Omental fat pad (tissue), 4 donors: Measurements from ENCODE around the gene SUSD5. TPM values are rescaled to one million over a fixed set of nuclear protein-coding genes. Genes with fewer than 3 reads are reported as not detected.

ENCODE experiments used
- ATAC-seq: fragments of 150-250 bp; one replicate; pipeline ENCODE4 v1.9.1; 2016; ENCODE audit warnings: mild to moderate bottlenecking, moderate library complexity; ENCODE audit not compliant: low FRiP score
- DNase-seq: peaks from one replicate; pipeline ENCODE4 v3.0.0-alpha.2; 2019; ENCODE audit warnings: low spot score
- CTCF ChIP-seq, 3 donors: fragments of 450-650 bp; IDR thresholded peaks; one replicate each; pipeline ENCODE4 v1.5.1; 2016 to 2017; ENCODE audit warnings: antibody characterized with exemption in 3 of 3, mild to moderate bottlenecking in 3 of 3, moderate library complexity in 2 of 3
- total RNA-seq, 4 donors: library from RNA; depleted of rRNA; stranded (reverse); fragments of >200 nt; gene quantifications; one replicate each; pipeline ENCODE4 v1.1.0, GENCODE V29; 2016

The SUSD5 gene
- total RNA-seq, 4 donors from 2014 or later: 2.0 to 13.5 (median 6.6) TPM

- ATAC-seq (no peak), DNase-seq (no peak)
- TF ChIP-seq CTCF (IDR thresholded peaks at IDR 0.05): no peak
These were observed 95.6 kb downstream of the SUSD5 start for GRCh38 chr3:33122991-33123390.

GRCh38 chr3:33119891-33120290 lies 98.7 kb downstream of the SUSD5 start:
- ATAC-seq (no peak), DNase-seq (no peak)
- TF ChIP-seq CTCF (IDR thresholded peaks at IDR 0.05): no peak

- DNase-seq (no peak), ATAC-seq (no peak)
- TF ChIP-seq CTCF (IDR thresholded peaks at IDR 0.05): no peak
These were observed 101.1 kb downstream of the SUSD5 start for GRCh38 chr3:33117461-33117860.

- TF ChIP-seq CTCF (IDR thresholded peaks at IDR 0.05): no peak
- DNase-seq: peak; percentile 63
- peak; percentile 71 for ATAC-seq
These were observed 103.4 kb downstream of the SUSD5 start for GRCh38 chr3:33115024-33115768.

- no peak for TF ChIP-seq CTCF (IDR thresholded peaks at IDR 0.05)
- ATAC-seq (no peak), DNase-seq (no peak)
These were observed 104.0 kb downstream of the SUSD5 start for GRCh38 chr3:33114622-33115023.

- no peak for TF ChIP-seq CTCF (IDR thresholded peaks at IDR 0.05)
- ATAC-seq: peak; percentile 88
- peak; percentile 92 for DNase-seq
These were observed 104.6 kb downstream of the SUSD5 start, which contains the start of gene CRTAP for GRCh38 chr3:33113772-33114621. CRTAP (plus strand) TSS chr3:33114014; CDS start chr3:33114078, 64 bp downstream.
